ENCODE data around the gene EFEMP1. TPM values are rescaled to one million over a fixed set of nuclear protein-coding genes. Genes with fewer than 3 reads are reported as not detected.

The EFEMP1 gene
- total and polyA plus RNA-seq, 9 of the 15 experiments (the other 6 are each of a cell fraction or from before 2014, with no cell fraction given), result 0.05 to 6.2 (median 0.22) TPM

GRCh38 chr2:55874338-55874737 is 49.2 kb downstream of the EFEMP1 start (continued):
- no peak for TF ChIP-seq TSC22D4 (tag; IDR thresholded peaks at IDR 0.05)

DNA sequence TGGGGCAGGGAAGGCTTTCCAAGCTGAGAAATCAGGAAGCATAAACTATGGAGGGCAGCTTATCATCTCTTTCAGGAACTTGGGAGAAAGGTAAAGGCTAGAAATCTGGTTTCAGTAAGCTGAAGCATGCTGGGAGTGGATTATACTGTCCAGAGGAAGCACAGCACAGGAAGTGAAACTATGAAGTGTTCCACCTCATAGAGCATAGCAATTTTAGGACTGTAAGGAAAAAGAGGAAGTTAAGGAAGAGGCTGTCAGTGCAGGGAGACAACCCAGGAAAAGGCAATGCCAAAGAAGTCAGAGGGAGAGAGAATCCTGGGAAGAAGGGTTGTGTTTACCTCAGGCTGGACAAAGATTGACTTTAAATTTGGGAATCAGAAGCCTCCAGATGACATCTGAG is 51.9 kb downstream of the EFEMP1 start:
- no TSS peak for BruUV-seq (replicated peaks)
- DNase-seq (ENCODE audit: extremely low read depth in 1 of 4, low spot score in 3 of 4), result no peak
- no peaks in the 10 kb centered on the region for H3K9me1 ChIP-seq (ENCODE audit: control insufficient read depth, insufficient read depth, low read length)
- H3K27me3 ChIP-seq (ENCODE audit: control insufficient read depth in 2 of 2, insufficient read depth in 2 of 2, low read length in 2 of 2), result no peaks in the 10 kb centered on the region
- TF ChIP-seq SMC3 (conservative IDR thresholded peaks at IDR 0.05; ENCODE audit: insufficient read depth, low read depth, low read length), result no peak
- no peak for TF ChIP-seq NR2C2 (CRISPR knock-in tag; IDR thresholded peaks at IDR 0.05)
- peak; percentile 42; the same call in 1 of the 2 replicates for TF ChIP-seq NR2C2 (tag; IDR thresholded peaks at IDR 0.05)
- peak; percentile 21; the same call in 1 of the 2 replicates for TF ChIP-seq SPI1 (IDR thresholded peaks at IDR 0.05; ENCODE audit: borderline replicate concordance, low read depth, low read length)
- TF ChIP-seq GABPA (tag; conservative IDR thresholded peaks at IDR 0.05; ENCODE audit: low read depth), result peak; percentile 33; the same call in 1 of the 2 replicates
- TF ChIP-seq SAFB2 (IDR thresholded peaks at IDR 0.05; ENCODE audit: borderline replicate concordance, low read depth, low read length, severe bottlenecking), result no peak
- ChIA-PET POLR2A (interaction anchor here (0.6 kb wide), 1 partner anchor 406 kb away, joined by 3 read pairs; no protein-coding TSS in a partner anchor), CTCF (ENCODE audit: low intra/inter-chr PET ratio) (no interaction called here)
- H3K4me3 ChIP-seq, result no peak overlapping the region
- FAIRE-seq, result no peak
- in situ Hi-C loops (cut with MboI), result no loop called here
- H3K79me2 ChIP-seq (ENCODE audit: control insufficient read depth, insufficient read depth, low read length), result no peaks in the 10 kb centered on the region
- intact Hi-C loops (cut with micrococcal nuclease), result loop anchor here (10.0 kb wide), 1 partner anchor 157 kb away; no protein-coding TSS in a partner anchor
- no peak overlapping the region for H2AFZ ChIP-seq (ENCODE audit: low read depth, low read length)
- H4K20me1 ChIP-seq (replicated peaks; ENCODE audit: control insufficient read depth, insufficient read depth, low read length), result no peaks in the 10 kb centered on the region
- no peak overlapping the region for H3K4me2 ChIP-seq (ENCODE audit: insufficient read depth, low read length)
- no peaks in the 10 kb centered on the region; a peak in 1 of 5 replicates for H3K4me1 ChIP-seq (replicated peaks in 1 of 2; ENCODE audit: control insufficient read depth in 2 of 2, insufficient read depth in 2 of 2, low read length in 2 of 2)
- no peaks in the 10 kb centered on the region for H3K36me3 ChIP-seq (ENCODE audit: control insufficient read depth, insufficient read depth, low read length)
- no peak overlapping the region for H3K9ac ChIP-seq (ENCODE audit: insufficient read depth in 1 of 2, low read depth in 2 of 2, low read length in 2 of 2)
- no peak for ATAC-seq
- no peaks in the 10 kb centered on the region for H3K9me3 ChIP-seq (replicated peaks; ENCODE audit: control insufficient read depth, insufficient read depth, low read depth, low read length)
- H3K27ac ChIP-seq (ENCODE audit: extremely low read depth, low read depth, low read length), result no peak overlapping the region

Measured in K562 (cell line).